Stimulated activated CD8-positive, alpha-beta memory T cell treated with anti-CD3 and anti-CD28 coated beads, Interleukin-12 subunit alpha, Interleukin-12 subunit beta, amount 100 ng/mL, for 24 hours (primary cell): ENCODE data around the gene SZT2.
"Not testable (repeated sequence)": the region's sequence is repeated elsewhere in the genome, so short reads cannot be mapped to it uniquely, and the experiment has no call there.

Source experiments
- DNase-seq: peaks from one replicate; pipeline ENCODE4 v3.0.0-alpha.2; 2020; ENCODE audit errors: extremely low read depth

The SZT2 gene

GRCh38 chr1:43492826-43493225 is 103.1 kb downstream of the SZT2 start:
- no peak for DNase-seq

GRCh38 chr1:43493661-43494450 is 104.2 kb downstream of the SZT2 start:
- no peak for DNase-seq

GRCh38 chr1:43495204-43495603 is 105.5 kb downstream of the SZT2 start:
- no peak for DNase-seq

- DNase-seq = no peak
Measured at GRCh38 chr1:43499898-43500297, 110.2 kb downstream of the SZT2 start.

- not testable (repeated sequence) for DNase-seq
Measured at GRCh38 chr1:43501806-43502205, 112.1 kb downstream of the SZT2 start.

GRCh38 chr1:43503534-43503933 is 113.8 kb downstream of the SZT2 start:
- no peak for DNase-seq
